RWPE1 (cell line): ENCODE measurements around the gene ATG12.

Source experiments
- CTCF ChIA-PET: fragments of 350-600 bp; sonication (Branson Sonifier 250); formaldehyde crosslinking; extraction: SDS; loops from one replicate; lab custom pipeline; 2021; lab: Yijun Ruan, JAX
- POLR2A ChIA-PET: fragments of 400-600 bp; formaldehyde crosslinking; extraction: SDS; loops from one replicate; lab custom pipeline; 2020; ENCODE audit warnings: antibody characterized with exemption; ENCODE audit not compliant: low non-redundant PET; lab: Yijun Ruan, JAX
- DNase-seq: peaks from one replicate; pipeline ENCODE4 v3.0.0; 2012; ENCODE audit warnings: low spot score
- H3K27ac ChIP-seq: fragments of 450-650 bp; 2 replicates; pipeline ENCODE4 v1.5.1; 2017
- TF ChIP-seq, protein P1 (sequence below): fragments of 450-650 bp; conservative IDR thresholded peaks from 2 replicates; pipeline ENCODE4 v1.5.1; 2017; ENCODE audit warnings: low read depth, mild to moderate bottlenecking

ATG12 gene

DNA sequence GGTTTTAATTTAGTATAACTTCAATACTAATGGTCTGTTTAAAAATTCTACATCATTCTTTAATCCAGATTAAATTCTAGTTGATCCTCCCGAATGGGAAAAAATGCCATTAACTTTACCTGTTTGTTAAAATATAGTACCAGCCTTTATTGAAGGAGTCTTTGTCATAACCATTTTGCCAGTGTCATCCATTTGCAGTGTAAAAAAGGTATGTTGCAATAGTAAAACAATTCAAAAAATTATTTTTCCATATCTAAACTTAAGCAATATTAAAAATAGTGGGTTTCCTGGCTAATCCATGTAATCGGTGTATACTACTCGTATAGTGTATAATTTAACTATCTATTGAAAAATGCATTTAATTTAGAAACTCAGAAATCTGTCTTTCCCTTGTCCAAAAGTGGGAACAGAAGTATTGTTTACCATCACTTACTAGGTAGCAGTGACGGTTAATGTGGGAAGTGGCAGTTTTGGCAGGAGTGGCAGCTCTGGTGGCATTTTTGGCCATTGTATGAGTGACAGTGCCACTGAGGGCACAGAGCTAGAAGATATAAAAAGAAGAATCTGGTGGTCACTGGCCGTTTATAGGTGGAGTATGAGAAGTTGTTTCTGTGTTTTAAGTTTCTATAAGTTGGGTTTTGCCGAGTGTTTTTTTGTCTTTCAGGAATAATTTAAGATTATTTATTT, 2.2 kb upstream of the ATG12 start:
- TF ChIP-seq, protein P1, sequence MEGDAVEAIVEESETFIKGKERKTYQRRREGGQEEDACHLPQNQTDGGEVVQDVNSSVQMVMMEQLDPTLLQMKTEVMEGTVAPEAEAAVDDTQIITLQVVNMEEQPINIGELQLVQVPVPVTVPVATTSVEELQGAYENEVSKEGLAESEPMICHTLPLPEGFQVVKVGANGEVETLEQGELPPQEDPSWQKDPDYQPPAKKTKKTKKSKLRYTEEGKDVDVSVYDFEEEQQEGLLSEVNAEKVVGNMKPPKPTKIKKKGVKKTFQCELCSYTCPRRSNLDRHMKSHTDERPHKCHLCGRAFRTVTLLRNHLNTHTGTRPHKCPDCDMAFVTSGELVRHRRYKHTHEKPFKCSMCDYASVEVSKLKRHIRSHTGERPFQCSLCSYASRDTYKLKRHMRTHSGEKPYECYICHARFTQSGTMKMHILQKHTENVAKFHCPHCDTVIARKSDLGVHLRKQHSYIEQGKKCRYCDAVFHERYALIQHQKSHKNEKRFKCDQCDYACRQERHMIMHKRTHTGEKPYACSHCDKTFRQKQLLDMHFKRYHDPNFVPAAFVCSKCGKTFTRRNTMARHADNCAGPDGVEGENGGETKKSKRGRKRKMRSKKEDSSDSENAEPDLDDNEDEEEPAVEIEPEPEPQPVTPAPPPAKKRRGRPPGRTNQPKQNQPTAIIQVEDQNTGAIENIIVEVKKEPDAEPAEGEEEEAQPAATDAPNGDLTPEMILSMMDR = no peak
- no peak for DNase-seq
- POLR2A ChIA-PET = no interaction called here
- no peak overlapping the region for H3K27ac ChIP-seq
- CTCF ChIA-PET = interaction anchor here (0.8 kb wide), 1 partner anchor 557 kb away, joined by 4 read pairs; no protein-coding TSS in a partner anchor

DNA sequence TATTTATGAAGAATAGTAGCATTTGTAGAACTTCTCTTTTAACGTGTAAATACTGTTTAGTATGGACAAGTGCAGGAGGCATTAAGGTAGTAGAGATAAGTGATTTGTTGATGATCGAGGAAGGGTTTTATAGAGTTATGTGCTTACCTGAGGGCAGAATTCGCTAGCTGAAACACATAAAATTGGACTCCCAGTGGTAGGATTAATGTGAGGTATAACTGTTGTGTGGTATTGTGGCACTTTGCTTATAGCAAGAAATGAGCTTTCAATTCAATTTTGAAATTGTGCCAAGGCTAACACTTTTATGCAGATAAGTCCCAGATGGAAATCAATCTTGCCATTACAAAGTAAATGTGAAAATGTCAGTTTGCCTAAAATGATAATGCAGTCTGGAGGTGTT, 1.6 kb upstream of the ATG12 start:
- ChIA-PET CTCF (interaction anchor here (0.8 kb wide), 1 partner anchor 556 kb away, joined by 4 read pairs; no protein-coding TSS in a partner anchor), POLR2A (no interaction called here)
- TF ChIP-seq, protein P1 = no peak
- H3K27ac ChIP-seq = no peak overlapping the region
- no peak for DNase-seq

DNA sequence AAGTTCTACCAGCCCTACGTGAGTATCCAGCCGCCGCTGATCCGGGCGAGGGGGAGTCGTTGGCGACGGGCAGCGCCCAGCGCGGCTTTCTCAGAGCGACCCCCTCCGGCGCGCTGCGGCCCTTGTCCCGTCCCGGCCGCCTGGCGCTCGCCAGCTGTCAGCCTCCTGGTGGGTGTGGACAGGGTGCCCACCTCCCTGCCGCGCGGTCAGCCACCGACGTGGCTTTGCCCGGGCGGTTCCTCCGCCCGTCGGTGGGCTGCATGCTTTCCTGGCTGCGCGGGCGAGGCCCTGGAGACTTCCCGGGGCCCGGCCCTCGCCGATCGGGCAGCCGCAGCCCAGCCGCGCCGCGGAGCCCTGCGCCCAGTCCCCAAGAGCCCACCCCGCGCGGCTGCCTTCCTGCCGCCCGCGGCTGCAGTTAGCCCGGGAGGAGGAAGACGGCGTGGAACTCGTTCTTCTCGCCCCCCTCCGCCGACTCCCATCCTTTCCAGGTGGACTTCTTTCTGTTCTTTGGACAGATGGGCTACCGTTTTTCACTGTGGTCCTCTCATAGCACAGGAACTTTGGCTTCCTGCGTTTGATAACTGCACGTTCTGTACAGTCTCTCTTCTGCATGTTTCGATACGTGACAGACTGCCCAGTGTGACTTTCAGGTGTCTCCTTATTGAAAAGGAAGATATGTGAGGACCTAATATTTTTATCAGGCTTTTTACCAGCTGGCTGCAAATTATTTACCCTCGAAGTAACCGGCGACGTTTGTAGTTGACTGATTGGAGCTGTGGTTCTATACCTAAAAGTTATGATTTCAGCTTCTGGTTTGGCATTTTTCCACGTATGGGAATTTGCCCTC, 947 bp upstream of the ATG12 start:
- POLR2A ChIA-PET = no interaction called here
- TF ChIP-seq, protein P1 = peak; percentile 59
- peak overlapping the region; percentile 95 for H3K27ac ChIP-seq
- CTCF ChIA-PET = interaction anchor here (0.8 kb wide), 1 partner anchor 556 kb away, joined by 4 read pairs; no protein-coding TSS in a partner anchor
- DNase-seq = peak; percentile 41

DNA sequence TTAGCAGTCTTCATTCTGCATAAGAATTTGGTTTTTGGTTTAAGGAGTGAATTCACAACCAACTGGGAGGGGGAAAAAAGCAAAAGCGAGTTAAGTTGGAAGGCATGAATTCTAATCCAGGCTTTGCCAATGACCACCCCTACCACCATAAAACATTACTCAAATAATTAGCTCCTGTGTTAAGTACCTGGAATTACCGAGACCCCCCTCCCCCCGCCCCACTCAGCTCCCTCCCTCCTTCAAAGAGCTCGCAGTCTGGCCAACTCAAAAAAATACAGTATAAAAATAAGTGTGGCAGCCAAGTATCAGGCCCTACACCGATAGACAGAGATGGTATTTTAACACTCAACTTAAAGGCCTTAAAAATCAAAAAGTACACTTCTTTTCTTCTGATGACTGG, 492 bp downstream of the ATG12 start:
- ChIA-PET CTCF (interaction anchor here (0.6 kb wide), 2 partner anchors 184 to 225 kb away, joined by 3 read pairs; no protein-coding TSS in a partner anchor), POLR2A (no interaction called here)
- H3K27ac ChIP-seq = peak overlapping the region; percentile 95
- TF ChIP-seq, protein P1 = no peak
- no peak for DNase-seq

DNA sequence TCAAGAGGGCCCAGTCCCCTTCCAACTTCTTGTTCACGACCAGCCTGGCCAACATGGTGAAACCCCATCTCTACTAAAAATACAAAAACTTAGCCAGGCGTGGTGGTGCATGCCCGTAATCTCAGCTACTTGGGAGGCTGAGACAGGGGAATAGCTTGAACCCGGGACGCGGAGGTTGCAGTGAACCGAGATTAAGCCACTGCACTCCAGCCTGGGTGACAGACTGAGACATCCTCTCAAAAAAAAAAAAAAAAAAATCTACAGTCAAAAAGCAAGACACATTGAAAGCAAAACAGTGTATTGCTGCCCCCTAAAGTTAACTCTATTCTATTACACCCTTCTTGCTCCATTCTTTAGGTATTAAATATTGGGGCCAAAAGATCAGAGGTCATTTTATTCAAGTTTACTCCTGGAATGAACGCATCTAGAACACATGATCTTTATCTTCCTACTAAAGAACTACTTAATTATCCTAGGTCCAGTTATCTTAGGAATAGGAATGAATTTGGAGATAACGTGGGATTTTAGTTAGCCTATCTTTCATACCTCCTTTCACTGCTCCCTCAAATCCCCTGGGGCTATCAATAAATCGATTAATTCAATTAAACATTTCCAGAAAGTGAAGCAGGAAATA, 2.4 kb downstream of the ATG12 start:
- ChIA-PET POLR2A (no interaction called here), CTCF (interaction anchor here (0.6 to 1.2 kb wide), 5 partner anchors 8 to 530 kb away, joined by 3 to 6 read pairs (median 5); no protein-coding TSS in a partner anchor)
- TF ChIP-seq, protein P1 = peak; percentile 74
- DNase-seq = peak; percentile 67
- H3K27ac ChIP-seq = no peak overlapping the region

DNA sequence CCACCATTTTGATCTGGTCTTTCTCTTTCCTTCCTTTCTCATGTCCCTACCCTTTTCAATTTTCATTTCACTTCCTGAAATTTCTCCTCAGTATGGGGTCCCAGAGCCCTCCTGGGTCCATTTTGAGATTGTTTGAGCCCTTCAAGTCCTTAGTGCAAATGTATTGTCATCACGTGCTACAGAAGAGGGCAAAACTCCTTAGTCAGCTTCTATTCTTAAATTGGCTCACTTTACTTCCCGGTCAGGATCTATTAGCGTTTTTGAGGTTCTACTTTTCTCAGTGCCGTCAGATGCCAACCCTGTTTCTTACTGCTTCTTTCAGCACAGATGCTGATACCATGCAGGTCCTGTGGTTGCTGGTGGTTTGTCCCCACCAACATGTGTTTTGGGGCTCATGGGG, 5.9 kb downstream of the ATG12 start:
- no peak overlapping the region for H3K27ac ChIP-seq
- TF ChIP-seq, protein P1 = no peak
- POLR2A ChIA-PET = no interaction called here
- no peak for DNase-seq
- CTCF ChIA-PET = interaction anchor here (0.6 to 0.7 kb wide), 2 partner anchors 39 to 201 kb away, joined by 4 read pairs; no protein-coding TSS in a partner anchor
